GM19463 (cell line): ENCODE measurements around the gene IL5RA.

ENCODE experiments used
- ATAC-seq: cut with Tn5 transposase; IDR thresholded peaks from one replicate; pipeline ENCODE4 v1.9.1; 2021; ENCODE audit warnings: mild to moderate bottlenecking, moderate library complexity; ENCODE audit not compliant: unreplicated experiment

The IL5RA gene

GRCh38 chr3:3069723-3070122 lies 40.5 kb downstream of the IL5RA start:
- no peak for ATAC-seq

DNA sequence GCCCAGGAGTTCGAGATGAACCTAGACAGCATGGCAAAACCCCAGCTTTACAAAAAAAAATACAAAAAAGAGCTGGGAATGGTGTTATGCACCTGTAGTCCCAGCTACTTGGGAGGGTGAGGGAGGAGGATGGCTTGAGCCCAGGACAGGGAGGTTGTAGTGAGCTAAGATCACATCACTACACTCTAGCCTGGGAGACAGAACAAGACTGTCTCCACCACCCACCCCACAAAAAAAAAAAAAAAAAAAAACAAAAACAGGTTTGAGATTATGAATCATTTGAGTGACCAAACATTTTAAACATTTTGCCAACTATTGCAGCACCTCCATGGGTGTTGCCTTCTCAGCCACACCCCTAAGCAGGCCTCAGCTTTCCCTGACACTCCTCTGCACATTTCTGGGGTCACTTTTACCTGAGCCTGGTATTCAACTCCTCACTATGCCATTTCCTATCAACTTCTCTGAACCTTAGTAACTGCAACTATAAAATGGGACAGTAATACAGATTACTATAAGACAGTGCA lies 41.8 kb downstream of the IL5RA start:
- ATAC-seq, result no peak

GRCh38 chr3:3066910-3067309 lies 43.3 kb downstream of the IL5RA start:
- no peak for ATAC-seq

DNA sequence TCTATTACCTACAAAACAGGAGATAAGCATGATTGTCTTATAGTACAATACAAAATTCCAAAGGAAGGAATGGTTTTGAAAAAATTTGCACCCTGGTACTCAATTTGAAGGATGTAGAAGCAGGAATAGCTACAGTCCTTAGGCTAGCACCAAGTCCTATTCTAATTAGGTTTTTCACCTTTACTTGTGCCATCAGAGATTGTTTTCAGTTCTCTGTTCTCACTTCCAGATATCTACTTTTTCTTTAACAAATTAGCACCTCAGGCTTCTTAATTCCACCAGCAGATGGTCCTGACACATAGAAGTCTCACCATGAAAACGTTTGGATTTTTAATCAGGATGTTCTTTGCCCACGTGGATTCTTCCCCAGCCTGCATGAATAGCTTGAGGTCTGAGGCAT lies 43.8 kb downstream of the IL5RA start:
- ATAC-seq, result peak; percentile 75

DNA sequence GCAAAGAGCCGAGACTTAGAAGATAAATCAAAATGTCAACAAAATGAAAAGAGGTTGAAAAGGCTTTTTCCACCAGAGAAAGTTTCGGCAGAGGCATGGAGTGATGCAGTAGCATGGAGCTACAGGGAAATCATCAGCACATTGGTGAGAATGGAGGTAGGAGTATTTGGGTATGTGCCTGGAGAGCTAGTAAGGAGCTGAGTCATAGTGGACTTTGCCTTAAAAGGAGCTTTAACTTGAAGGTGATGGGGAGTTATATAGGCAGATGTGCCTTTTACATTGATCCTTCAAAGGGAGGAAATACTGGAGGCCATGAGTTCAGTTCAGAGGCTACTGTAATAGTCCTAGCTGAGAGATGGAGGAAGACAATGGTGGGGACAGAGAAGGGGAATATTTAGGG lies 44.3 kb downstream of the IL5RA start:
- ATAC-seq, result no peak

GRCh38 chr3:3064297-3064696 lies 45.9 kb downstream of the IL5RA start:
- ATAC-seq, result no peak

- ATAC-seq, result no peak
Measured at GRCh38 chr3:3059645-3060044, 50.5 kb downstream of the IL5RA start.

- no peak for ATAC-seq
Measured at GRCh38 chr3:3053974-3054373, 56.2 kb downstream of the IL5RA start.

- no peak for ATAC-seq
Measured at GRCh38 chr3:3038201-3038991, 71.8 kb downstream of the IL5RA start.

DNA sequence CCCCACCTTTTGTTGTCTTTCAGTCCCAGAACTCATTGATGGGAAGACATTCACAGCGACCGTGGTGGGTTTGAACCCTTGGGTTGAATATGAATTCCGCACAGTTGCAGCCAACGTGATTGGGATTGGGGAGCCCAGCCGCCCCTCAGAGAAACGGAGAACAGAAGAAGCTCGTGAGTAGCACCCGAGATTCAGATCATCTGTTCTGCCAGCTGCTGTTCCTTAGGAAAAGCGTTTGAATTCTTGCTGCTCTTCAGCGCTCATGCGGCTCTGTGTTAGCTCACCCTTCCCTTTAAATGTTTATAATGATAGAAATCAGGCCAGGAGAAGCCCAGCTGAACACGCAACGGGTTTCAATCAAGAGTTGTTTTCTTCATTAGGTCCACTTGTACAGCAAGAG lies 73.0 kb downstream of the IL5RA start:
- ATAC-seq, result no peak

DNA sequence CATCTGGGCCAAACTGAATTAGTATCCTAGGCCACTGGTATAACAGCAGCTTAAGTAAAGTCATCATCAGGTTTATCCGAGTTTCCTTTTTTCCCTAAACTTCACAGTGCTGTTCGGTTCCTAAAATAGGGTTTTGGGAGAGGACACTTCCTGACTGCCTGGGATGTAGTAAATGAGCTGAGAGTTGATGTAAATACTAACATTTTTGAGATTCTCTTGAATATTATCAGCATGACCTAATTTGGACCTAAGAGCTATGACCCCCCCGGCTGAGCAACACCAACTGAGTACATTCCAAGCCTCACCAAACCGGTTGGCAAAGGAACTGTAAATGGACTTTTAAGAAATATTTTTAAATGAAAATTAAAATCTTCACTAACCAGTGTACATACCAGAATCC lies 78.8 kb downstream of the IL5RA start:
- ATAC-seq, result no peak

GRCh38 chr3:3027976-3028567 lies 82.1 kb downstream of the IL5RA start:
- peak; percentile 94 for ATAC-seq

DNA sequence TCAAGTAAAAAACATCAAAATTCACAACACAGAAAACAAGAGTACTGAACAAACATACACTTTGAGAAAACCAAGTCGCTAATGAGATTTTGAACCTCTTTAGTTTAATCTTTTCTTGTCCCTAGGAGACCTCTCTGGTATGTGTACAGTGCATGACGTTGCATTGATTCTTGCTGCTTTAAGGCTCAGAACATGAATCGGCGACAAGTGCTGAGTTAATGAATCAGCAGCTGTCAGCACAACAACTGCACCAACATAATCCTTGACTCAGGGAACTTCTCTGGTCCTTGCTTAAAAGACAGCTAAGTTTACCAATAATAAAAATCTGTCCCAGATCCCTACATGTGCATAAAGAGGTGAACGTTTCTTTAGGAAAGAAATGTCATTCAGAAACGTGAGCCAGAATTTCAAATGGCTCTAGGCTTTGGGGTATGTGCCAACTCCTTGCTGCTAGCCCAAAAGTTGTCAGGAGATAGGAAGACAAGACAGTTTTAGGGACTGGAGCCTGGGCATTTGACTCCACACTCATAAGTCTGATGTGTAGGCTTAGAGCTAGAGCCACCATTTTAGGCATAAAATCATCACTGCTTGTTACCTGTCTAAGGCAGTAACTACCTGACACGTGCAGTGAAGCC lies 86.9 kb downstream of the IL5RA start:
- no peak for ATAC-seq

- no peak for ATAC-seq
Measured at GRCh38 chr3:3020209-3020608, 90.0 kb downstream of the IL5RA start.
